K562 (cell line): ENCODE data around the gene RASSF7. TPM values are rescaled to one million over a fixed set of nuclear protein-coding genes. Genes with fewer than 3 reads are reported as not detected.

Source experiments
- ATAC-seq: fragments of 200-7000 bp; cut with Tn5 transposase; 3 replicates; pipeline ENCODE4 v1.9.1; 2020; ENCODE audit warnings: moderate library complexity
- BruUV-seq: library from RNA; stranded (reverse); fragments of 400-500 nt; replicated peaks from 2 replicates; lab custom pipeline; 2021; lab: Mats Ljungman, UMichigan
- CTCF ChIA-PET: fragments of 300-600 bp; formaldehyde crosslinking; extraction: SDS; loops from one replicate; lab custom pipeline; 2021; ENCODE audit warnings: low intra/inter-chr PET ratio; lab: Yijun Ruan, JAX
- POLR2A ChIA-PET: fragments of 300-600, 350-650 bp; sonication (Branson Sonifier 250); formaldehyde crosslinking; extraction: SDS; loops from one replicate; lab custom pipeline; 2021; ENCODE audit warnings: antibody characterized with exemption, inconsistent platforms; lab: Yijun Ruan, JAX
- DNase-seq, 4 experiments: peaks; one replicate each; pipeline versions ENCODE4 v3.0.0 to v3.0.0-alpha.2; 2011 to 2018; ENCODE audit warnings: low spot score in 3 of 4, mixed read lengths in 3 of 4; ENCODE audit errors: extremely low read depth in 1 of 4
- FAIRE-seq: peaks from 2 replicates; lab custom pipeline; 2011; peaks lifted over from hg19 to GRCh38; lab: Jason Lieb, UNC
- H2AFZ ChIP-seq: 2 replicates; pipeline ENCODE4 v1.6.0; 2011; ENCODE audit warnings: low read depth, low read length, control low read depth, inconsistent platforms
- H3K27ac ChIP-seq: fragments of 200-600 bp; 3 replicates; pipeline ENCODE4 v1.8.0; 2011; ENCODE audit warnings: low read depth, mild to moderate bottlenecking, control low read depth, inconsistent platforms, low read length, moderate library complexity, mixed read lengths; ENCODE audit errors: extremely low read depth
- H3K27me3 ChIP-seq, 2 experiments: fragments of 300-600 bp in 1 of 2; 2 replicates in 1 of 2; 3 replicates in 1 of 2; pipeline versions ENCODE4 v1.6.0 to v1.8.0; 2011; ENCODE audit warnings: inconsistent platforms in 2 of 2, low read length in 2 of 2, mild to moderate bottlenecking in 1 of 2, mixed read lengths in 1 of 2, moderate library complexity in 1 of 2; ENCODE audit not compliant: control insufficient read depth in 2 of 2, insufficient read depth in 2 of 2
- H3K36me3 ChIP-seq: fragments of 300-600 bp; 3 replicates; pipeline ENCODE4 v1.8.0; 2011; ENCODE audit warnings: mild to moderate bottlenecking, low read length, inconsistent platforms; ENCODE audit not compliant: control insufficient read depth, insufficient read depth
- H3K4me1 ChIP-seq, 2 experiments: fragments of 200-600 bp in 1 of 2; replicated peaks in 1 of 2; 2 replicates in 1 of 2; 3 replicates in 1 of 2; pipeline versions ENCODE4 v1.5.1 to v1.8.0; 2011; ENCODE audit warnings: inconsistent platforms in 2 of 2, low read length in 2 of 2, mild to moderate bottlenecking in 1 of 2, mixed read lengths in 1 of 2, moderate library complexity in 1 of 2; ENCODE audit not compliant: control insufficient read depth in 2 of 2, insufficient read depth in 2 of 2
- H3K4me2 ChIP-seq: 2 replicates; pipeline ENCODE4 v1.6.1; 2011; ENCODE audit warnings: low read length, control low read depth, inconsistent platforms, mixed read lengths; ENCODE audit not compliant: insufficient read depth
- H3K4me3 ChIP-seq: fragments of 200-600 bp; sonication (generic), shearing (Covaris generic); 2 replicates; pipeline ENCODE4 v1.5.1; 2016; ENCODE audit warnings: control low read depth, inconsistent platforms
- H3K79me2 ChIP-seq: fragments of 200-600 bp; 3 replicates; pipeline ENCODE4 v1.8.0; 2011; ENCODE audit warnings: low read length, inconsistent platforms; ENCODE audit not compliant: control insufficient read depth, insufficient read depth
- H3K9ac ChIP-seq, 2 experiments: 2 replicates each; pipeline versions ENCODE4 v1.6.0 to v1.6.1; 2011; ENCODE audit warnings: low read depth in 2 of 2, low read length in 2 of 2, control low read depth in 1 of 2, inconsistent platforms in 1 of 2, mild to moderate bottlenecking in 1 of 2, mixed read lengths in 1 of 2; ENCODE audit not compliant: insufficient read depth in 1 of 2
- H3K9me1 ChIP-seq: one replicate; pipeline ENCODE4 v1.6.0; 2011; ENCODE audit warnings: inconsistent platforms, mild to moderate bottlenecking, low read length, moderate library complexity; ENCODE audit not compliant: control insufficient read depth, insufficient read depth
- H3K9me3 ChIP-seq: replicated peaks from 2 replicates; pipeline ENCODE4 v1.5.1; 2011; ENCODE audit warnings: low read depth, low read length, inconsistent platforms; ENCODE audit not compliant: control insufficient read depth, insufficient read depth
- H4K20me1 ChIP-seq: replicated peaks from 2 replicates; pipeline ENCODE4 v1.6.1; 2011; ENCODE audit warnings: low read length, inconsistent platforms, mixed read lengths; ENCODE audit not compliant: control insufficient read depth, insufficient read depth
- KAT7 ChIP-seq: sonication (generic); formaldehyde crosslinking; IDR thresholded peaks from 2 replicates; pipeline ENCODE4 v1.8.0; 2022; ENCODE audit warnings: missing genetic modification reagents, mild to moderate bottlenecking, borderline replicate concordance
- LARP7 ChIP-seq: fragments of 450-650 bp; IDR thresholded peaks from 2 replicates; pipeline ENCODE4 v1.6.1; 2016
- MECOM ChIP-seq: fragments of 250-450 bp; sonication (Bioruptor Pico); IDR thresholded peaks from 2 replicates; pipeline ENCODE4 v1.8.0; 2022; ENCODE audit warnings: inconsistent platforms
- PURB ChIP-seq: sonication (generic); formaldehyde crosslinking; IDR thresholded peaks from 2 replicates; pipeline ENCODE4 v1.9.0; 2021; ENCODE audit warnings: low read depth, mild to moderate bottlenecking, missing genetic modification reagents
- ZBTB9 ChIP-seq: fragments of 450-650 bp; formaldehyde crosslinking; IDR thresholded peaks from 2 replicates; pipeline ENCODE4 v1.4.0; 2020; ENCODE audit warnings: mild to moderate bottlenecking, moderate library complexity
- WGBS: fragments of 100-300 bp; shearing (Covaris generic); methylation state at CpG from one replicate; pipeline ENCODE4 v1.1.6; 2016; ENCODE audit warnings: low coverage, mixed read lengths; ENCODE audit not compliant: insufficient coverage; ENCODE audit errors: missing lambda C conversion rate; 5-methylcytosine and 5-hydroxymethylcytosine counted together
- in situ Hi-C: fragments of 300-500 bp; cut with MboI; formaldehyde crosslinking; loops from 4 replicates; pipeline ENCODE4 v1.15.0; 2018; ENCODE audit warnings: inconsistent platforms, mixed read lengths
- intact Hi-C: fragments of 100-400 bp; cut with micrococcal nuclease; formaldehyde crosslinking; loops from 2 replicates; pipeline ENCODE4 v1.14.2; 2022
- polyA plus RNA-seq, 8 experiments: library from polyadenylated mRNA; depleted of rRNA in 4 of 8; stranded (reverse) in 5 of 8; unstranded in 3 of 8; fragments of >200 nt; fragmentation: Nextera tagmentation in 2 of 8; fragmentation: Illumina TruSeq in 1 of 8; extraction: Ambion mirVana in 2 of 8; extraction: Trizol in 1 of 8; gene quantifications; 2 replicates each; pipeline versions ENCODE4 v1.2.1 to v1.2.3, GENCODE V29; 2011 to 2014; ENCODE audit warnings: inconsistent platforms in 1 of 8, missing spikeins in 1 of 8
- total RNA-seq, 7 experiments: library from RNA; depleted of rRNA in 6 of 7; stranded (reverse); fragments of >200 nt in 6 of 7; fragmentation: Illumina TruSeq in 2 of 7; extraction: Trizol in 2 of 7; gene quantifications; 2 replicates each; pipeline versions ENCODE4 v1.2.1 to v1.2.3, GENCODE V29; 2011 to 2021; ENCODE audit warnings: low replicate concordance in 1 of 7

Gene RASSF7
- total and polyA plus RNA-seq, 9 of the 15 experiments (the other 6 are each of a cell fraction or from before 2014, with no cell fraction given), result 0.41 to 45.2 (median 18.6) TPM

- no peaks in the 10 kb centered on the region for H4K20me1 ChIP-seq
- no peak overlapping the region for H2AFZ ChIP-seq
- BruUV-seq, result no TSS peak
- no peak overlapping the region for H3K9ac ChIP-seq
- no peaks in the 10 kb centered on the region for H3K9me1 ChIP-seq
- peaks cover 45% of the 10 kb centered on the region; the same call in 2 of the 3 replicates for H3K36me3 ChIP-seq
- no peaks in the 10 kb centered on the region for H3K27me3 ChIP-seq
- FAIRE-seq (no peak), ATAC-seq (no peak), DNase-seq (no peak)
- intact Hi-C loops (no loop called here), in situ Hi-C loops (no loop called here)
- CTCF ChIA-PET, result no interaction called here
- H3K27ac ChIP-seq, result no peak overlapping the region
- H3K4me1 ChIP-seq, result peaks cover 0 to 8% of the 10 kb centered on the region in 2 experiments; a peak in 3 of 5 replicates
- TF ChIP-seq PURB (no peak), KAT7 (CRISPR knock-in tag) (no peak), LARP7 (no peak), ZBTB9 (CRISPR knock-in tag) (no peak), MECOM (CRISPR knock-in tag) (no peak)
- POLR2A ChIA-PET, result interaction anchor here (0.6 to 0.8 kb wide), 2 partner anchors 57 to 296 kb away, joined by 3 read pairs; no protein-coding TSS in a partner anchor
- no peak overlapping the region for H3K4me3 ChIP-seq
- peaks cover 6% of the 10 kb centered on the region; the same call in 2 of the 3 replicates for H3K79me2 ChIP-seq
- WGBS, result 92% methylated on average over 28 of the region's 29 CpGs
- H3K4me2 ChIP-seq, result no peak overlapping the region
- H3K9me3 ChIP-seq, result peaks cover 4% of the 10 kb centered on the region
Observed at GRCh38 chr11:512761-513595, 47.8 kb upstream of the RASSF7 start.
